Esophagus squamous epithelium (tissue), 5 donors: ENCODE measurements around the gene PLXDC1. TPM values are rescaled to one million over a fixed set of nuclear protein-coding genes. Genes with fewer than 3 reads are reported as not detected.
A peak's percentile ranks its signal among the peaks of the same experiment; 100 is the strongest.

Experiments used
- DNase-seq: peaks from one replicate; lab custom pipeline; 2025; lab: John Stamatoyannopoulos, UW
- H3K27ac ChIP-seq, 4 donors: fragments of 200-600 bp; sonication (generic); one replicate each; pipeline ENCODE4 v1.5.1; 2016 to 2019; ENCODE audit warnings: mild to moderate bottlenecking in 1 of 4
- H3K27me3 ChIP-seq, 4 donors: fragments of 200-600 bp; sonication (generic); 1 replicate in 3 of 4; 2 replicates in 1 of 4; pipeline versions ENCODE4 v1.5.1 to v1.6.0; 2017 to 2021; ENCODE audit warnings: antibody characterized with exemption in 1 of 4
- H3K36me3 ChIP-seq, 3 donors: fragments of 200-600 bp; sonication (generic); one replicate each; pipeline ENCODE4 v1.5.1; 2016 to 2019
- H3K4me1 ChIP-seq, 3 donors: fragments of 200-600 bp; sonication (generic); one replicate each; pipeline ENCODE4 v1.5.1; 2017 to 2019
- H3K4me3 ChIP-seq, 4 donors: fragments of 200-600 bp; sonication (generic); 1 replicate in 3 of 4; 2 replicates in 1 of 4; pipeline ENCODE4 v1.5.1; 2016 to 2019; ENCODE audit warnings: mild to moderate bottlenecking in 2 of 4, moderate library complexity in 1 of 4
- H3K9me3 ChIP-seq, 3 donors: fragments of 200-600 bp; sonication (generic); one replicate each; pipeline ENCODE4 v1.5.1; 2016 to 2019
- CTCF ChIP-seq, 6 experiments: fragments of 450-650 bp in 4 of 6; fragments of 200-600 bp in 2 of 6; sonication (generic) in 2 of 6; IDR thresholded peaks; one replicate each; pipeline ENCODE4 v1.5.1; 2016 to 2019; ENCODE audit warnings: antibody characterized with exemption in 6 of 6, mild to moderate bottlenecking in 4 of 6, moderate library complexity in 4 of 6
- POLR2A ChIP-seq, 4 donors: fragments of 450-650 bp; IDR thresholded peaks; one replicate each; pipeline ENCODE4 v1.6.1; 2017; ENCODE audit warnings: antibody characterized with exemption in 4 of 4, mild to moderate bottlenecking in 4 of 4, moderate library complexity in 3 of 4
- WGBS, 2 donors: methylation state at CpG; one replicate each; pipeline ENCODE4 v1.1.5; 2018; 5-methylcytosine and 5-hydroxymethylcytosine counted together
- intact Hi-C: fragments of 100-400 bp; cut with DNase I; formaldehyde crosslinking; loops from one replicate; pipeline ENCODE4 v1.15.0; 2022
- total RNA-seq, 4 donors: library from RNA; depleted of rRNA; stranded (reverse); fragments of >200 nt; gene quantifications; one replicate each; pipeline ENCODE4 v1.1.0, GENCODE V29; 2016
- donor health status: DM: yes; HTN: yes; CAD: no.

Gene PLXDC1
- total RNA-seq, 4 donors from 2014 or later = 1.2 to 7.2 (median 4.6) TPM

GRCh38 chr17:39083270-39083669 is 68.2 kb downstream of the PLXDC1 start:
- TF ChIP-seq POLR2A (IDR thresholded peaks at IDR 0.05) = no peak
- no peak for TF ChIP-seq CTCF (IDR thresholded peaks at IDR 0.05)
- WGBS, 2 donors = 86% methylated on average over 3 to 5 of the region's 5 CpGs

DNA sequence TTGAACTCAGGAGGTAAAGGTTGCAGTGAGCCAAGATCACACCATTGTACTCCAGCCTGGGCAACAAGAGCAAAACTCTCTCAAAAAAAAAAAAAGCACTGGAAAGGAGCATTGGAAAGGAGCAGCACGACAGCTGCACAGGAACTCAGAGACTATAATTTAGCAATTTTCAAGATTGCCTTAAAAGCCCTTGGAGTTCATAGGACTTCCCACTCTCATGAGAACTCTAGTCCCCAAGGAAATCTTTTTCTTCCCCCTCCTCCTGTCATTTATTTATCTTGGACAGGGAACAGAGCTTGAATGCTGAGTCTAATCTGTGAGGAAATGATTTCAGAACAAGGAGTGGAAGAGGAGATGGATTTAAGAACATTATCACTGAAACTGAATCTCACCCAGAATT is 69.0 kb downstream of the PLXDC1 start:
- intact Hi-C loops = no loop called here
- Histone ChIP-seq H3K27me3 (no peaks in the 10 kb centered on the region), H3K4me3 (no peak overlapping the region), H3K36me3 (peaks cover 0 to 2% (median 0%) of the 10 kb centered on the region in 3 donors), H3K27ac (peak overlapping the region in 3 of 4 donors; percentile 54 to 66 (median 66)), H3K9me3 (no peaks in the 10 kb centered on the region), H3K4me1 (peaks cover 0 to 44% (median 24%) of the 10 kb centered on the region in 3 donors)
- no peak for TF ChIP-seq POLR2A (IDR thresholded peaks at IDR 0.05)
- TF ChIP-seq CTCF (IDR thresholded peaks at IDR 0.05) = no peak
- 41 to 63% methylated on average over 1 of the region's 1 CpG for WGBS, 2 donors
- no peak for DNase-seq

More at GRCh38 chr17:39083270-39083669, 68.2 kb downstream of the PLXDC1 start:
- DNase-seq = no peak
- peaks cover 0 to 44% (median 24%) of the 10 kb centered on the region in 3 donors for H3K4me1 ChIP-seq
- no peak overlapping the region for H3K4me3 ChIP-seq
- H3K27ac ChIP-seq = peak overlapping the region in 3 of 4 donors; percentile 54 to 66 (median 66)
- H3K27me3 ChIP-seq = no peaks in the 10 kb centered on the region
- H3K36me3 ChIP-seq = no peaks in the 10 kb centered on the region
- intact Hi-C loops = no loop called here
- H3K9me3 ChIP-seq = no peaks in the 10 kb centered on the region

GRCh38 chr17:39081851-39082250 is 69.6 kb downstream of the PLXDC1 start:
- intact Hi-C loops = no loop called here
- Histone ChIP-seq H3K27ac (peak overlapping the region in 3 of 4 donors; percentile 34 to 54 (median 44)), H3K4me3 (no peak overlapping the region), H3K4me1 (peaks cover 0 to 44% (median 24%) of the 10 kb centered on the region in 3 donors), H3K27me3 (no peaks in the 10 kb centered on the region), H3K36me3 (peaks cover 0 to 9% (median 0%) of the 10 kb centered on the region in 3 donors), H3K9me3 (no peaks in the 10 kb centered on the region)
- WGBS, 2 donors = 67 to 89% methylated on average over 1 of the region's 1 CpG
- TF ChIP-seq POLR2A (IDR thresholded peaks at IDR 0.05) = no peak
- no peak for TF ChIP-seq CTCF (IDR thresholded peaks at IDR 0.05)
- DNase-seq = no peak

DNA sequence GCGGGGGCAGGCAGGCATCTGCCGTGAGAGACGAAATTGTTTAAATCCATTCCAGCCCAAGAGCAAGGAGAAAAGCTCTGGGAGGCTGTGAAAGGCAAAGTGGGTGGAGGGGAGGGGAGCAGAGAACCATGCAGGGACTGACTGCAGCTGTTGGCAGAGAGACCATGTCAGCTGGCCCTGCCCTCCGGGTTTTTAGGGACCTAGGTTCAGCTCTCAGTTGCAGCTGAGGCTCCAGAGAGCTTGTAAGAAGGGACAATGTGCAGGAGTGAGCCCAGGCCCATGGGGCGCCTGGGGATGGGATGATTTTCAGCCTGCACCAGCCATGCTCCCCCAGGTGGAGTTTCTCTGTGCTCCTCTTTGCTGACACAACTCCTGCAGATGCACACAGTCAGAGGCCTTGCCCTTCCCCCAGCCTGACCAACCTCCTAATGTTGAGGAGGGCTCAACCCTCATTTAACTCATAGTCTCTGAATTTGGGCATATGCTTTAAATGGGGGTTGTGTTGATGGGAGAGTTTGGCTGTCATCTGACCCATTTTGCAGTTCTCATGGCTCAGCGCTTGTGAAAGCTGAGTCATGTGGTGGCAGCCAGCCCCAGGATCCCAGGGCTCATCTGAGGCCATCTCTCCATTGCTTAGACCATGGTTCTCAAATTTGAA is 70.9 kb downstream of the PLXDC1 start:
- peaks cover 0 to 9% (median 0%) of the 10 kb centered on the region in 3 donors for H3K36me3 ChIP-seq
- no peak for DNase-seq
- 53 to 65% methylated on average over 4 of the region's 6 CpGs for WGBS, 2 donors
- H3K27ac ChIP-seq = peak overlapping the region in 3 of 4 donors; percentile 25 to 51 (median 34)
- no peak overlapping the region for H3K4me3 ChIP-seq
- no peaks in the 10 kb centered on the region for H3K9me3 ChIP-seq
- no peaks in the 10 kb centered on the region for H3K27me3 ChIP-seq
- peaks cover 0 to 44% (median 24%) of the 10 kb centered on the region in 3 donors for H3K4me1 ChIP-seq
- intact Hi-C loops = no loop called here
- TF ChIP-seq POLR2A (IDR thresholded peaks at IDR 0.05) (no peak), CTCF (IDR thresholded peaks at IDR 0.05) (no peak)

- intact Hi-C loops = no loop called here
- H3K27ac ChIP-seq = peak overlapping the region in 2 of 4 donors; percentile 25 to 51
Measured at GRCh38 chr17:39079836-39080235, 71.6 kb downstream of the PLXDC1 start.

More at GRCh38 chr17:39079836-39080235, 71.6 kb downstream of the PLXDC1 start:
- Histone ChIP-seq H3K36me3 (peaks cover 0 to 9% (median 0%) of the 10 kb centered on the region in 3 donors), H3K27me3 (no peaks in the 10 kb centered on the region), H3K4me1 (peaks cover 0 to 47% (median 24%) of the 10 kb centered on the region in 3 donors), H3K9me3 (no peaks in the 10 kb centered on the region), H3K4me3 (no peak overlapping the region)
- no peak for DNase-seq
- TF ChIP-seq POLR2A (IDR thresholded peaks at IDR 0.05) (no peak), CTCF (IDR thresholded peaks at IDR 0.05) (no peak)
- WGBS, 2 donors = 63 to 64% methylated on average over 1 of the region's 1 CpG
